Right hindlimb (tissue), 1 donor: ENCODE results near the gene SLC9A3.

Source experiments
- DNase-seq: peaks from one replicate; pipeline ENCODE4 v3.0.0-alpha.2; 2018

SLC9A3 gene

GRCh38 chr5:538271-538771 is 14.1 kb upstream of the SLC9A3 start:
- DNase-seq: no peak

GRCh38 chr5:537621-538071 is 13.4 kb upstream of the SLC9A3 start:
- no peak for DNase-seq

- no peak for DNase-seq
These were observed 12.8 kb upstream of the SLC9A3 start for GRCh38 chr5:537098-537497.

GRCh38 chr5:535846-536698 is 11.8 kb upstream of the SLC9A3 start:
- no peak for DNase-seq

GRCh38 chr5:534743-535671 is 10.8 kb upstream of the SLC9A3 start:
- no peak for DNase-seq

- DNase-seq: no peak
These were observed 9.9 kb upstream of the SLC9A3 start for GRCh38 chr5:533955-534742.

- DNase-seq: no peak
These were observed 9.2 kb upstream of the SLC9A3 start for GRCh38 chr5:533243-533954.

GRCh38 chr5:532521-533242 is 8.4 kb upstream of the SLC9A3 start:
- DNase-seq: no peak

- no peak for DNase-seq
These were observed 7.6 kb upstream of the SLC9A3 start for GRCh38 chr5:531749-532315.

- no peak for DNase-seq
These were observed 7.0 kb upstream of the SLC9A3 start for GRCh38 chr5:531101-531748.

- DNase-seq: no peak
These were observed 6.0 kb upstream of the SLC9A3 start for GRCh38 chr5:530001-530955.

GRCh38 chr5:528629-529511 is 4.6 kb upstream of the SLC9A3 start:
- no peak for DNase-seq

GRCh38 chr5:527646-528628 is 3.7 kb upstream of the SLC9A3 start:
- no peak for DNase-seq

GRCh38 chr5:526456-527088 is 2.3 kb upstream of the SLC9A3 start:
- no peak for DNase-seq

GRCh38 chr5:525916-526315 is 1.7 kb upstream of the SLC9A3 start:
- no peak for DNase-seq
